ENCODE measurements around the gene BCL11A. TPM values are rescaled to one million over a fixed set of nuclear protein-coding genes. Genes with fewer than 3 reads are reported as not detected.

The BCL11A gene
- total and polyA plus RNA-seq, 2 experiments from 2014 or later, result 57.5 to 77.6 TPM

GRCh38 chr2:60408811-60409530 lies 144.5 kb downstream of the BCL11A start:
- H3K36me3 Mint-ChIP-seq (ENCODE audit: low read depth), result no peaks in the 10 kb centered on the region
- Histone ChIP-seq H2AFZ (no peak overlapping the region), H3K27me3 (ENCODE audit: insufficient read depth) (peaks cover 4% of the 10 kb centered on the region; the same call in 1 of the 2 replicates), H3K79me2 (replicated peaks; ENCODE audit: insufficient read depth) (no peaks in the 10 kb centered on the region), H3K9me2 (ENCODE audit: insufficient read depth) (no peaks in the 10 kb centered on the region), H3K4me1 (ENCODE audit: insufficient read depth) (peaks cover 30% of the 10 kb centered on the region), H3K4me2 (no peak overlapping the region), H3K4me3 (no peak overlapping the region), H3F3A (replicated peaks; ENCODE audit: low read depth) (no peaks in the 10 kb centered on the region), H3K36me3 (ENCODE audit: insufficient read depth) (no peaks in the 10 kb centered on the region), H4K20me1 (replicated peaks; ENCODE audit: insufficient read depth) (no peaks in the 10 kb centered on the region), H3K27ac (ENCODE audit: low read depth) (no peak overlapping the region)
- ATAC-seq, result no peak
- no peak overlapping the region for H3K4me3 Mint-ChIP-seq
- H3K27me3 Mint-ChIP-seq (ENCODE audit: insufficient read depth, low read depth, poor library complexity), result peaks cover 7% of the 10 kb centered on the region
- peaks cover 36% of the 10 kb centered on the region for H3K4me1 Mint-ChIP-seq
- TF ChIP-seq JUNB (IDR thresholded peaks at IDR 0.05; ENCODE audit: unreplicated experiment), result no peak
- TF ChIP-seq CTCF (conservative IDR thresholded peaks at IDR 0.05; ENCODE audit: low read depth in 2 of 2), result no peak
- no peak for TF ChIP-seq ZNF114 (CRISPR knock-in tag; IDR thresholded peaks at IDR 0.05)
- TF ChIP-seq REST (IDR thresholded peaks at IDR 0.05; ENCODE audit: unreplicated experiment), result no peak
- TF ChIP-seq CREB1 (CRISPR knock-in tag; IDR thresholded peaks at IDR 0.05; ENCODE audit: low read depth), result no peak
- TF ChIP-seq EZH2 (IDR thresholded peaks at IDR 0.05; ENCODE audit: low read depth, unreplicated experiment), result no peak
- TF ChIP-seq, protein P1, sequence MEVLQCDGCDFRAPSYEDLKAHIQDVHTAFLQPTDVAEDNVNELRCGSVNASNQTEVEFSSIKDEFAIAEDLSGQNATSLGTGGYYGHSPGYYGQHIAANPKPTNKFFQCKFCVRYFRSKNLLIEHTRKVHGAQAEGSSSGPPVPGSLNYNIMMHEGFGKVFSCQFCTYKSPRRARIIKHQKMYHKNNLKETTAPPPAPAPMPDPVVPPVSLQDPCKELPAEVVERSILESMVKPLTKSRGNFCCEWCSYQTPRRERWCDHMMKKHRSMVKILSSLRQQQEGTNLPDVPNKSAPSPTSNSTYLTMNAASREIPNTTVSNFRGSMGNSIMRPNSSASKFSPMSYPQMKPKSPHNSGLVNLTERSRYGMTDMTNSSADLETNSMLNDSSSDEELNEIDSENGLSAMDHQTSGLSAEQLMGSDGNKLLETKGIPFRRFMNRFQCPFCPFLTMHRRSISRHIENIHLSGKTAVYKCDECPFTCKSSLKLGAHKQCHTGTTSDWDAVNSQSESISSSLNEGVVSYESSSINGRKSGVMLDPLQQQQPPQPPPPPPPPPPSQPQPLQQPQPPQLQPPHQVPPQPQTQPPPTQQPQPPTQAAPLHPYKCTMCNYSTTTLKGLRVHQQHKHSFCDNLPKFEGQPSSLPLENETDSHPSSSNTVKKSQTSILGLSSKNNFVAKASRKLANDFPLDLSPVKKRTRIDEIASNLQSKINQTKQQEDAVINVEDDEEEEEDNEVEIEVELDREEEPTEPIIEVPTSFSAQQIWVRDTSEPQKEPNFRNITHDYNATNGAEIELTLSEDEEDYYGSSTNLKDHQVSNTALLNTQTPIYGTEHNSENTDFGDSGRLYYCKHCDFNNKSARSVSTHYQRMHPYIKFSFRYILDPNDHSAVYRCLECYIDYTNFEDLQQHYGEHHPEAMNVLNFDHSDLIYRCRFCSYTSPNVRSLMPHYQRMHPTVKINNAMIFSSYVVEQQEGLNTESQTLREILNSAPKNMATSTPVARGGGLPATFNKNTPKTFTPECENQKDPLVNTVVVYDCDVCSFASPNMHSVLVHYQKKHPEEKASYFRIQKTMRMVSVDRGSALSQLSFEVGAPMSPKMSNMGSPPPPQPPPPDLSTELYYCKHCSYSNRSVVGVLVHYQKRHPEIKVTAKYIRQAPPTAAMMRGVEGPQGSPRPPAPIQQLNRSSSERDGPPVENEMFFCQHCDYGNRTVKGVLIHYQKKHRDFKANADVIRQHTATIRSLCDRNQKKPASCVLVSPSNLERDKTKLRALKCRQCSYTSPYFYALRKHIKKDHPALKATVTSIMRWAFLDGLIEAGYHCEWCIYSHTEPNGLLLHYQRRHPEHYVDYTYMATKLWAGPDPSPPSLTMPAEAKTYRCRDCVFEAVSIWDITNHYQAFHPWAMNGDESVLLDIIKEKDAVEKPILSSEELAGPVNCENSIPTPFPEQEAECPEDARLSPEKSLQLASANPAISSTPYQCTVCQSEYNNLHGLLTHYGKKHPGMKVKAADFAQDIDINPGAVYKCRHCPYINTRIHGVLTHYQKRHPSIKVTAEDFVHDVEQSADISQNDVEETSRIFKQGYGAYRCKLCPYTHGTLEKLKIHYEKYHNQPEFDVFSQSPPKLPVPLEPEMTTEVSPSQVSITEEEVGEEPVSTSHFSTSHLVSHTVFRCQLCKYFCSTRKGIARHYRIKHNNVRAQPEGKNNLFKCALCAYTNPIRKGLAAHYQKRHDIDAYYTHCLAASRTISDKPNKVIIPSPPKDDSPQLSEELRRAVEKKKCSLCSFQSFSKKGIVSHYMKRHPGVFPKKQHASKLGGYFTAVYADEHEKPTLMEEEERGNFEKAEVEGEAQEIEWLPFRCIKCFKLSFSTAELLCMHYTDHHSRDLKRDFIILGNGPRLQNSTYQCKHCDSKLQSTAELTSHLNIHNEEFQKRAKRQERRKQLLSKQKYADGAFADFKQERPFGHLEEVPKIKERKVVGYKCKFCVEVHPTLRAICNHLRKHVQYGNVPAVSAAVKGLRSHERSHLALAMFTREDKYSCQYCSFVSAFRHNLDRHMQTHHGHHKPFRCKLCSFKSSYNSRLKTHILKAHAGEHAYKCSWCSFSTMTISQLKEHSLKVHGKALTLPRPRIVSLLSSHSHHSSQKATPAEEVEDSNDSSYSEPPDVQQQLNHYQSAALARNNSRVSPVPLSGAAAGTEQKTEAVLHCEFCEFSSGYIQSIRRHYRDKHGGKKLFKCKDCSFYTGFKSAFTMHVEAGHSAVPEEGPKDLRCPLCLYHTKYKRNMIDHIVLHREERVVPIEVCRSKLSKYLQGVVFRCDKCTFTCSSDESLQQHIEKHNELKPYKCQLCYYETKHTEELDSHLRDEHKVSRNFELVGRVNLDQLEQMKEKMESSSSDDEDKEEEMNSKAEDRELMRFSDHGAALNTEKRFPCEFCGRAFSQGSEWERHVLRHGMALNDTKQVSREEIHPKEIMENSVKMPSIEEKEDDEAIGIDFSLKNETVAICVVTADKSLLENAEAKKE (CRISPR knock-in tag; IDR thresholded peaks at IDR 0.05), result no peak
- no peak for TF ChIP-seq NANOG (IDR thresholded peaks at IDR 0.05; ENCODE audit: borderline replicate concordance)
- no peak for TF ChIP-seq EZH2phosphoT487 (IDR thresholded peaks at IDR 0.05; ENCODE audit: unreplicated experiment)
- TF ChIP-seq ETS1 (IDR thresholded peaks at IDR 0.05), result no peak
- TF ChIP-seq POLR2AphosphoS5 (IDR thresholded peaks at IDR 0.05; ENCODE audit: low read depth), result no peak
- no peak for TF ChIP-seq ZNF331 (CRISPR knock-in tag; IDR thresholded peaks at IDR 0.05; ENCODE audit: low read depth)
- TF ChIP-seq STAT1 (IDR thresholded peaks at IDR 0.05; ENCODE audit: unreplicated experiment), result no peak
- 0 out of 3 replicates have a peak, but pooled peaks cover under 1% of the 10 kb centered on the region for H3K9me3 Mint-ChIP-seq
- no peak overlapping the region for H3K27ac Mint-ChIP-seq
- no peak for DNase-seq (ENCODE audit: low spot score)

Data from GM23338 (cell line).